HUDEP-2 (cell line): Measurements from ENCODE around the gene ZNF322.
A peak's percentile ranks its signal among the peaks of the same experiment; 100 is the strongest.

Source experiments
- DNase-seq, 76 experiments: peaks; one replicate each; lab custom pipeline; 2025; ENCODE audit not compliant: unreplicated experiment in 76 of 76; lab: John Stamatoyannopoulos, UW

ZNF322 gene

GRCh38 chr6:26593278-26594130 lies 66.0 kb downstream of the ZNF322 start:
- DNase-seq: no peak

DNA sequence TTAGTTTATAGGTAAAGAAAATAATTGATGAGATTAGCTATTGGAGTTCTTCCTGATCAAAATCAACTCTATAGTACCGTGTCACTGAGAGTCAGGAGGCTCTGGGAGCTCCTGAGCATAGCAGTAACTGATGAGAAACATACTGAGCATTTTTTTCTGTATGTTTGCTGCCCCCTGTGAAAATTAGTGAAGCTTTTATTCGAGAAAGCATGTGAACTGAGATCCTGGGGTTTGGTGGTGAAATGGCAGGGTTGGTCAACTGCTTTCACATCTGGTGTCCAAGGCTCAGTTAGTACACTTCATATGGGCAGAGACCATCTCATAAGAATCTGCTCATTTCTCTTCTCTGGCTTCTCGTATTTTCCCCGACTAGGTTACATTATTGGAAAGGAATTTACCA lies 66.9 kb downstream of the ZNF322 start:
- peak in 21 of 76 experiments; percentile 6 to 52 (median 29) for DNase-seq

DNA sequence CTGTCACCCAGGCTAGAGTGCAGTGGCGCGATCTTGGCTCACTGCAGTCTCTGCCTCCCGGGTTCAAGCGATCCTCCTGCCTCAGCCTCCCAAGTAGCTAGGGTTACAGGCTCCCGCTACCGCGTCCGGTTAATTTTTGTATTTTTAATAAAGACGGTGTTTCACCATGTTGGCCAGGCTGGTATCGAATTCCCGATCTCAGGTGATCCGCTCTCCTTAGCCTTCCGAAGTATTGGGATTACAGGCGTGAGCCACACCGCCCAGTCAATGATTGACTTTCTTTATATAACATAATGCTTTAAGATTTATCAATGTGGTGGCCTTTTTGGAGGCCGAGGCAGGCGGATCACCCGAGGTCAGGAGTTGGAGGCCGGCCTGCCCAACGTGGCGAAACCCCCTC lies 70.6 kb downstream of the ZNF322 start:
- no peak for DNase-seq
